Measurements from ENCODE around the gene PHEX. TPM values are rescaled to one million over a fixed set of nuclear protein-coding genes. Genes with fewer than 3 reads are reported as not detected.

PHEX gene
- total RNA-seq, 2 donors from 2014 or later: 0.56 TPM; not detected in 1

GRCh38 chrX:22300130-22300529, 268.0 kb downstream of the PHEX start:
- no peak for TF ChIP-seq CTCF (IDR thresholded peaks at IDR 0.05)
- Histone ChIP-seq H3K27ac (no peak overlapping the region), H3K27me3 (no peaks in the 10 kb centered on the region), H3K36me3 (no peaks in the 10 kb centered on the region), H3K4me3 (no peak overlapping the region), H3K9ac (ENCODE audit: low read depth in 2 of 2, low read length in 2 of 2) (no peak overlapping the region), H3K4me1 (no peaks in the 10 kb centered on the region), H3K9me3 (no peaks in the 10 kb centered on the region)
- intact Hi-C loops (cut with DNase I): no loop called here
- DNase-seq: no peak

Other genes with a start within 250 kb of the PHEX start
- 1 to 10 TPM; 8.3 to 8.8 TPM for gene MBTPS2, start 192.7 kb upstream of the PHEX start, total RNA-seq
- 1 to 10 TPM in 1 of 2 donors, under 1 TPM in 1; 0.66 to 1.5 TPM for gene YY2, start 176.3 kb upstream of the PHEX start, total RNA-seq
- gene SMS, start 91.6 kb upstream of the PHEX start, total RNA-seq: 100 to 1,000 TPM in 1 of 2 donors, 10 to 100 TPM in 1; 73.7 to 100 TPM
- gene CBLL2, start 240.6 kb downstream of the PHEX start, total RNA-seq: not detected